GM19023 (cell line): ENCODE results near the gene TARS2.

ENCODE experiments used
- ATAC-seq: cut with Tn5 transposase; IDR thresholded peaks from one replicate; pipeline ENCODE4 v1.9.1; 2021; ENCODE audit warnings: mild to moderate bottlenecking, moderate library complexity; ENCODE audit not compliant: unreplicated experiment

Gene TARS2

GRCh38 chr1:150507912-150508864 is 21.0 kb downstream of the TARS2 start, which contains the start of gene ECM1:
ECM1 (plus strand) TSS chr1:150508109; CDS start chr1:150508210, 101 bp downstream.
- ATAC-seq = no peak

GRCh38 chr1:150508982-150509381 is 21.8 kb downstream of the TARS2 start:
- no peak for ATAC-seq

- no peak for ATAC-seq
These were observed 24.3 kb downstream of the TARS2 start for GRCh38 chr1:150511551-150511950.

GRCh38 chr1:150511985-150512660 is 24.9 kb downstream of the TARS2 start:
- ATAC-seq = no peak

GRCh38 chr1:150512846-150513245 is 25.6 kb downstream of the TARS2 start:
- no peak for ATAC-seq

- no peak for ATAC-seq
These were observed 26.2 kb downstream of the TARS2 start for GRCh38 chr1:150513351-150513791.

GRCh38 chr1:150514260-150514659 is 27.0 kb downstream of the TARS2 start:
- ATAC-seq = no peak

GRCh38 chr1:150514913-150515327 is 27.7 kb downstream of the TARS2 start:
- no peak for ATAC-seq

- peak; percentile 97 for ATAC-seq
These were observed 28.3 kb downstream of the TARS2 start, which contains the start of gene FALEC for GRCh38 chr1:150515328-150516049. FALEC (plus strand) TSS chr1:150515752.

GRCh38 chr1:150516050-150516591 is 28.9 kb downstream of the TARS2 start:
- ATAC-seq = no peak

- no peak for ATAC-seq
These were observed 29.4 kb downstream of the TARS2 start for GRCh38 chr1:150516616-150517015.

GRCh38 chr1:150521196-150521968 is 34.2 kb downstream of the TARS2 start:
- ATAC-seq = no peak

- no peak for ATAC-seq
These were observed 38.1 kb downstream of the TARS2 start for GRCh38 chr1:150525348-150525747.

GRCh38 chr1:150528196-150528595 is 41.0 kb downstream of the TARS2 start:
- no peak for ATAC-seq

GRCh38 chr1:150529017-150529416 is 41.8 kb downstream of the TARS2 start:
- ATAC-seq = no peak

- ATAC-seq = no peak
These were observed 43.4 kb downstream of the TARS2 start for GRCh38 chr1:150530491-150531159.

GRCh38 chr1:150532860-150533259 is 45.6 kb downstream of the TARS2 start:
- ATAC-seq = no peak

- ATAC-seq = no peak
These were observed 46.8 kb downstream of the TARS2 start for GRCh38 chr1:150534002-150534401.

- ATAC-seq = no peak
These were observed 48.5 kb downstream of the TARS2 start for GRCh38 chr1:150535511-150536287.
